H1 (cell line): ENCODE results near the gene PKM. TPM values are rescaled to one million over a fixed set of nuclear protein-coding genes. Genes with fewer than 3 reads are reported as not detected.

ENCODE experiments used
- CTCF ChIA-PET: fragments of 300-600 bp; sonication (Branson Sonifier 250); formaldehyde crosslinking; loops from one replicate; lab custom pipeline; 2021; ENCODE audit not compliant: partially characterized antibody; lab: Charles Lee
- POLR2A ChIA-PET: fragments of 300-600 bp; sonication (Branson Sonifier 250); formaldehyde crosslinking; loops from one replicate; lab custom pipeline; 2021; ENCODE audit warnings: inconsistent platforms; ENCODE audit not compliant: partially characterized antibody; lab: Charles Lee
- DNase-seq, 2 experiments: peaks; one replicate each; pipeline versions ENCODE4 v3.0.0 to v3.0.0-alpha.2; 2010 to 2022; ENCODE audit warnings: low spot score in 2 of 2, low read depth in 1 of 2, mixed read lengths in 1 of 2
- FAIRE-seq: peaks from 2 replicates; lab custom pipeline; 2011; peaks lifted over from hg19 to GRCh38; lab: Jason Lieb, UNC
- H2AFZ ChIP-seq: 2 replicates; pipeline ENCODE4 v1.8.1; 2012; ENCODE audit warnings: low read length, inconsistent platforms
- H2AK5ac ChIP-seq: 2 replicates; pipeline ENCODE4 v1.6.1; 2013; ENCODE audit warnings: low read depth, low read length
- H2BK120ac ChIP-seq: replicated peaks from 2 replicates; pipeline ENCODE3; 2013; ENCODE audit warnings: low read depth, low read length, inconsistent platforms
- H2BK12ac ChIP-seq: 2 replicates; pipeline ENCODE4 v1.6.1; 2013; ENCODE audit warnings: low read depth, low read length
- H2BK15ac ChIP-seq: 2 replicates; pipeline ENCODE4 v1.6.1; 2013; ENCODE audit warnings: low read length
- H2BK20ac ChIP-seq: 2 replicates; pipeline ENCODE4 v1.6.1; 2013; ENCODE audit warnings: low read length
- H2BK5ac ChIP-seq: 2 replicates; pipeline ENCODE4 v1.6.1; 2013; ENCODE audit warnings: low read depth, low read length
- H3K14ac ChIP-seq: 2 replicates; pipeline ENCODE4 v1.6.1; 2013; ENCODE audit warnings: inconsistent platforms; ENCODE audit not compliant: insufficient read length
- H3K18ac ChIP-seq: 2 replicates; pipeline ENCODE4 v1.6.1; 2013; ENCODE audit warnings: low read length; ENCODE audit errors: extremely low read depth
- H3K23ac ChIP-seq: 2 replicates; pipeline ENCODE4 v1.6.1; 2013; ENCODE audit warnings: inconsistent platforms; ENCODE audit not compliant: insufficient read length
- H3K23me2 ChIP-seq: 2 replicates; pipeline ENCODE4 v1.6.1; 2013; ENCODE audit warnings: low read depth, low read length
- H3K27ac ChIP-seq: 2 replicates; pipeline ENCODE4 v1.6.1; 2011; ENCODE audit warnings: low read depth, low read length, inconsistent platforms
- H3K27me3 ChIP-seq, 4 experiments: replicated peaks in 1 of 4; 1 replicate in 1 of 4; 2 replicates in 3 of 4; pipeline versions ENCODE4 v1.6.1 to v1.8.1; 2011 to 2013; ENCODE audit warnings: low read length in 3 of 4, mild to moderate bottlenecking in 3 of 4, inconsistent platforms in 2 of 4, mixed read lengths in 2 of 4, moderate library complexity in 1 of 4; ENCODE audit not compliant: control insufficient read depth in 3 of 4, insufficient read depth in 3 of 4; ENCODE audit errors: extremely low read depth in 1 of 4
- H3K36me3 ChIP-seq, 4 experiments: 2 replicates each; pipeline versions ENCODE4 v1.6.1 to v1.8.1; 2011 to 2013; ENCODE audit warnings: mild to moderate bottlenecking in 4 of 4, low read length in 3 of 4, moderate library complexity in 2 of 4, control low read depth in 1 of 4, inconsistent platforms in 1 of 4; ENCODE audit not compliant: insufficient read depth in 4 of 4, control insufficient read depth in 2 of 4
- H3K4ac ChIP-seq: replicated peaks from 2 replicates; pipeline ENCODE3; 2013; ENCODE audit warnings: low read length, low read depth, mixed read lengths, inconsistent platforms; ENCODE audit not compliant: insufficient read length
- H3K4me1 ChIP-seq, 4 experiments: replicated peaks in 1 of 4; 1 replicate in 1 of 4; 2 replicates in 3 of 4; pipeline versions ENCODE4 v1.6.1 to v1.8.1; 2011 to 2013; ENCODE audit warnings: low read length in 3 of 4, inconsistent platforms in 2 of 4, mixed read lengths in 1 of 4; ENCODE audit not compliant: insufficient read depth in 4 of 4, control insufficient read depth in 3 of 4
- H3K4me2 ChIP-seq, 2 experiments: 2 replicates each; pipeline versions ENCODE4 v1.6.1 to v1.8.1; 2011 to 2013; ENCODE audit warnings: low read depth in 2 of 2, low read length in 2 of 2, control low read depth in 1 of 2, inconsistent platforms in 1 of 2, mild to moderate bottlenecking in 1 of 2; ENCODE audit not compliant: insufficient read depth in 1 of 2
- H3K4me3 ChIP-seq, 4 experiments: fragments of 200-600, 300-600 bp in 1 of 4; sonication (generic), shearing (Covaris generic), sonication (Bioruptor Twin) in 1 of 4; 2 replicates each; pipeline versions ENCODE4 v1.5.1 to v1.8.1; 2011 to 2016; ENCODE audit warnings: low read length in 4 of 4, low read depth in 3 of 4, control low read depth in 2 of 4, inconsistent platforms in 2 of 4, mild to moderate bottlenecking in 2 of 4, mixed read lengths in 1 of 4, moderate library complexity in 1 of 4; ENCODE audit not compliant: insufficient read depth in 2 of 4; ENCODE audit errors: extremely low read depth in 1 of 4
- H3K56ac ChIP-seq: replicated peaks from 2 replicates; pipeline ENCODE3; 2013; ENCODE audit warnings: low read depth, mild to moderate bottlenecking, mixed read lengths, low read length, inconsistent platforms; ENCODE audit not compliant: insufficient read length
- H3K79me1 ChIP-seq: 2 replicates; pipeline ENCODE4 v1.6.1; 2013; ENCODE audit warnings: low read depth, low read length, control low read depth
- H3K79me2 ChIP-seq, 2 experiments: 2 replicates each; pipeline versions ENCODE4 v1.6.1 to v1.8.1; 2012 to 2013; ENCODE audit warnings: low read length in 2 of 2, mild to moderate bottlenecking in 2 of 2, inconsistent platforms in 1 of 2; ENCODE audit not compliant: insufficient read depth in 2 of 2, control insufficient read depth in 1 of 2
- H3K9ac ChIP-seq, 4 experiments: replicated peaks in 1 of 4; 1 replicate in 1 of 4; 2 replicates in 3 of 4; pipeline versions ENCODE4 v1.6.1 to v1.8.1; 2011 to 2013; ENCODE audit warnings: low read depth in 3 of 4, low read length in 3 of 4, control low read depth in 2 of 4, mild to moderate bottlenecking in 2 of 4, moderate library complexity in 2 of 4, inconsistent platforms in 1 of 4; ENCODE audit errors: extremely low read depth in 1 of 4
- H3K9me3 ChIP-seq, 2 experiments: 2 replicates each; pipeline versions ENCODE4 v1.6.1 to v1.8.1; 2012 to 2013; ENCODE audit warnings: mild to moderate bottlenecking in 2 of 2, moderate library complexity in 2 of 2, control low read depth in 1 of 2, inconsistent platforms in 1 of 2, low read depth in 1 of 2, low read length in 1 of 2, mixed read lengths in 1 of 2; ENCODE audit not compliant: insufficient read depth in 2 of 2
- H4K20me1 ChIP-seq, 2 experiments: replicated peaks in 1 of 2; 2 replicates each; pipeline versions ENCODE3 to v1.8.1; 2011 to 2013; ENCODE audit warnings: inconsistent platforms in 2 of 2, low read length in 2 of 2, mild to moderate bottlenecking in 1 of 2; ENCODE audit not compliant: insufficient read depth in 2 of 2, control insufficient read depth in 1 of 2
- H4K5ac ChIP-seq: 2 replicates; pipeline ENCODE4 v1.6.1; 2013; ENCODE audit warnings: low read length, low read depth, mixed read lengths, inconsistent platforms; ENCODE audit not compliant: insufficient read length
- H4K8ac ChIP-seq: 2 replicates; pipeline ENCODE4 v1.8.0; 2013; ENCODE audit warnings: mild to moderate bottlenecking, moderate library complexity, low read length, inconsistent platforms; ENCODE audit not compliant: insufficient read depth; ENCODE audit errors: extremely low read depth
- H4K91ac ChIP-seq: replicated peaks from 2 replicates; pipeline ENCODE3; 2013; ENCODE audit warnings: low read length, mixed read lengths, inconsistent platforms; ENCODE audit not compliant: insufficient read length
- FOSL1 ChIP-seq: IDR thresholded peaks from 2 replicates; pipeline ENCODE4 v1.6.1; 2011; ENCODE audit warnings: mild to moderate bottlenecking, low read depth, low read length, moderate library complexity; ENCODE audit not compliant: insufficient read depth
- RXRA ChIP-seq: IDR thresholded peaks from 2 replicates; pipeline ENCODE4 v1.6.1; 2011; ENCODE audit warnings: low read depth, mild to moderate bottlenecking, low read length, moderate library complexity; ENCODE audit not compliant: insufficient read depth
- TAF7 ChIP-seq: optimal IDR thresholded peaks from 2 replicates; pipeline ENCODE3; 2011; ENCODE audit warnings: low read depth, mild to moderate bottlenecking, inconsistent platforms, low read length, moderate library complexity, borderline replicate concordance
- WGBS, 2 experiments: shearing (Covaris generic) in 1 of 2; methylation state at CpG; one replicate each; pipeline versions ENCODE4 v1.1.6 to v1.1.7; 2013 to 2015; ENCODE audit warnings: low lambda C conversion rate in 2 of 2, mixed read lengths in 2 of 2, inconsistent platforms in 1 of 2, low coverage in 1 of 2, missing lambda C conversion rate in 1 of 2; ENCODE audit not compliant: insufficient replicate concordance in 2 of 2, insufficient coverage in 1 of 2, insufficient read length in 1 of 2; ENCODE audit errors: extremely low coverage in 1 of 2, missing lambda C conversion rate in 1 of 2; 5-methylcytosine and 5-hydroxymethylcytosine counted together
- polyA plus RNA-seq, 7 experiments: library from polyadenylated mRNA; depleted of rRNA in 3 of 7; stranded (reverse) in 5 of 7; unstranded in 2 of 7; fragments of >200 nt in 5 of 7; fragments of 200-250 nt in 2 of 7; gene quantifications; 1 replicate in 5 of 7; 2 replicates in 1 of 7; 4 replicates in 1 of 7; pipeline versions ENCODE4 v1.2.1 to v1.2.3, GENCODE V29; 2011 to 2013; ENCODE audit warnings: missing spikeins in 2 of 7, mixed read lengths in 2 of 7
- total RNA-seq: library from RNA; stranded (reverse); fragmentation: NEBNext Ultra II Directional; extraction: Animal tissue kit (Norgen Biotek cat#: 25700); gene quantifications from 2 replicates; pipeline ENCODE4 v1.2.1, GENCODE V29; 2021
- TF ChIP-seq, protein P1 (sequence below): IDR thresholded peaks from 2 replicates; pipeline ENCODE4 v1.6.1; 2012; ENCODE audit warnings: inconsistent platforms

PKM gene
- total and polyA plus RNA-seq, 2 of the 8 experiments (the other 6 are each of a cell fraction or from before 2014, with no cell fraction given), result 780 to 856 TPM

DNA sequence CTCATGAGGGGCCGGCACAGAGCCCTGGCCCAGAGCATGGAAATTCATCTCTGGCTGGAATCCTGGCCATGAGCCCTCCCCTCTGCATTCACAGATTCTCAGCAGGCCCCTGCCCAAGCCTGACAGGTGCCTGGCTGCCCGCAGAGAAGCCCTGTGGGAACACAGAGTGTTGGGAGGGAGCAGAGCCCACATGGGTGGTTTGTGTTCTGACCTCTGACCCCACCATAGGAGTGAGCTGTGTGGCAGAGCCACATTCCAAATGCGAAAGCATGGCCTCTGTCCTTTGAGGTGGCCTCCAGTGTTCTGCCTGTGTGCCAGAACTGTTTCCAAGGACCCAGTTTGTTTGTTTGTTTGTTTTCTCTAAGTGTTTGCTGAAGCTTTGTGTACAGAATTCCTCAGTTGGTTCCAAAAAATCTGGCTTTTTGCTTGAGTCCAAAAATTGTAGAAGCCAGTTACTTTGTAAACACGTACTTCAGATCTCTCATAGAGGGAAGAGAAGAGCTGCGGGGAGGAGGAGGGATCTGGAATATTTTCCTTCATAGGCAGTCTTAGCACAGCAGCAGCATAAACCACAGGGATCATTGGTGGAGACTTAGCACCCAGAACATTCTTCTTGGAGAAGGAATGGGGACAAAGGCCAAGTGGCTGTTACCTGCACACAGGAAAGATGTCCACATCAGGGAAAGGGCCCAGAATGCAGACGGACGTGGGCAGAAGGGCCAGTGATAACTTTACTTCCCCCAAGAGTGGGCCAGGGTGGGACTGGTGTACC is 69.4 kb downstream of the PKM start:
- H2BK5ac ChIP-seq, result no peak overlapping the region
- H4K20me1 ChIP-seq, result no peaks in the 10 kb centered on the region
- no peak overlapping the region for H3K4me2 ChIP-seq
- no peak overlapping the region for H3K23ac ChIP-seq
- no peak overlapping the region for H2BK20ac ChIP-seq
- no peak overlapping the region for H3K4me3 ChIP-seq
- H3K36me3 ChIP-seq, result no peaks in the 10 kb centered on the region
- no peak overlapping the region for H2BK15ac ChIP-seq
- no peak overlapping the region for H3K9ac ChIP-seq
- peak in 1 of 2 experiments; percentile 39 for DNase-seq
- no peak for TF ChIP-seq FOSL1
- no peak for TF ChIP-seq TAF7
- TF ChIP-seq, protein P1, sequence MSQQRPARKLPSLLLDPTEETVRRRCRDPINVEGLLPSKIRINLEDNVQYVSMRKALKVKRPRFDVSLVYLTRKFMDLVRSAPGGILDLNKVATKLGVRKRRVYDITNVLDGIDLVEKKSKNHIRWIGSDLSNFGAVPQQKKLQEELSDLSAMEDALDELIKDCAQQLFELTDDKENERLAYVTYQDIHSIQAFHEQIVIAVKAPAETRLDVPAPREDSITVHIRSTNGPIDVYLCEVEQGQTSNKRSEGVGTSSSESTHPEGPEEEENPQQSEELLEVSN, result no peak
- TF ChIP-seq RXRA, result no peak
- TF ChIP-seq, all 59 proteins: peak for 0
- no peaks in the 10 kb centered on the region for H3K4me1 ChIP-seq
- POLR2A ChIA-PET, result no interaction called here
- H4K91ac ChIP-seq, result no peak overlapping the region
- no peak overlapping the region for H3K27ac ChIP-seq
- H3K9me3 ChIP-seq, result no peaks in the 10 kb centered on the region
- H4K5ac ChIP-seq, result no peak overlapping the region
- CTCF ChIA-PET, result interaction anchor here (0.6 to 2.8 kb wide), 6 partner anchors 8 to 1442 kb away, joined by 3 to 8 read pairs (median 4); no protein-coding TSS in a partner anchor
- no peaks in the 10 kb centered on the region for H3K27me3 ChIP-seq
- H4K8ac ChIP-seq, result no peak overlapping the region
- no peak overlapping the region for H3K18ac ChIP-seq
- no peaks in the 10 kb centered on the region for H3K79me1 ChIP-seq
- H3K56ac ChIP-seq, result no peak overlapping the region
- H3K4ac ChIP-seq, result no peak overlapping the region
- no peaks in the 10 kb centered on the region; the same call in 1 of the 2 replicates for H3K23me2 ChIP-seq
- no peak for FAIRE-seq
- H3K14ac ChIP-seq, result no peak overlapping the region
- H2AK5ac ChIP-seq, result no peak overlapping the region
- H3K79me2 ChIP-seq, result no peaks in the 10 kb centered on the region
- no peak overlapping the region for H2BK12ac ChIP-seq
- no peak overlapping the region for H2AFZ ChIP-seq
- 89% methylated on average over 7 of the region's 7 CpGs; no CpG with 5 or more reads in 1 of the 2 experiments for WGBS, 2 experiments
- H2BK120ac ChIP-seq, result no peak overlapping the region
